GM19025 (cell line): ENCODE data around the gene TMPRSS4.

Source experiments
- ATAC-seq: cut with Tn5 transposase; IDR thresholded peaks from one replicate; pipeline ENCODE4 v1.9.1; 2021; ENCODE audit warnings: mild to moderate bottlenecking, low read depth, moderate library complexity; ENCODE audit not compliant: unreplicated experiment

The TMPRSS4 gene

GRCh38 chr11:118170231-118170630 lies 93.4 kb downstream of the TMPRSS4 start:
- ATAC-seq: no peak

DNA sequence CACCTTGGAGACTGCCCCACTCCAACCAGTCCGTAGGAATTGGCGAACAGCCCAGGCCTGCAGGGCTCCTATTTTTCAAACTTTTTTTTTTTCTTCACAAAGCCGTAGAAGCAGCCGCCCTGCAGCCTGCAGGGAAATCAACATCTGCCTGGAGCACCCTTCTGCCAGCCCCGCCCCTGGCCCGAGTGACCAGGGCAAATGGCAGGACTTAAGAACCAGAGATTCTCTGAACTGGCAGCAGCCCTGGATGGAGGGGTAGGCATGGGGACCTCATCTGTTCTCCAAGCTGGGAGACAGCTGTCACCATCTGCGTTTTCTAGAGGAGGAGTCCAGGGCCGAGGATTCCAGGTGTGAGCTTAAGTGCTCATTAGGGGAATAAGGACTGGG lies 94.0 kb downstream of the TMPRSS4 start:
- no peak for ATAC-seq
